ENCODE data around the gene PLCG1. TPM values are rescaled to one million over a fixed set of nuclear protein-coding genes. Genes with fewer than 3 reads are reported as not detected.
A peak's percentile ranks its signal among the peaks of the same experiment; 100 is the strongest.

Gene PLCG1
- polyA plus RNA-seq, 1 experiment = 54.6 TPM

GRCh38 chr20:41094353-41095055 lies 42.8 kb upstream of the PLCG1 start:
- no peak for DNase-seq (ENCODE audit: low read depth, low spot score)
- ChIA-PET POLR2A (interaction anchor here (1.6 kb wide), 1 partner anchor 63 kb away, joined by 4 read pairs; no protein-coding TSS in a partner anchor), CTCF (interaction anchor here (0.7 to 9.5 kb wide), 19 partner anchors 8 to 131 kb away, joined by 3 to 125 read pairs (median 8); no protein-coding TSS in a partner anchor)
- no peak for TF ChIP-seq CTCF (IDR thresholded peaks at IDR 0.05; ENCODE audit: low read depth, low read length)
- Histone ChIP-seq H3K27me3 (ENCODE audit: control insufficient read depth, insufficient read depth, low read length) (no peaks in the 10 kb centered on the region), H3K9me3 (ENCODE audit: control insufficient read depth, insufficient read depth, low read length) (no peaks in the 10 kb centered on the region), H3K4me3 (ENCODE audit: low read depth, low read length) (no peak overlapping the region), H3K27ac (ENCODE audit: low read depth, low read length) (peak overlapping the region; percentile 34)

- CTCF ChIA-PET = interaction anchor here (0.9 to 9.5 kb wide), 18 partner anchors 10 to 132 kb away, joined by 3 to 125 read pairs (median 8); no protein-coding TSS in a partner anchor
- no peak for DNase-seq (ENCODE audit: low read depth, low spot score)
Observed at GRCh38 chr20:41095110-41095969, 42.0 kb upstream of the PLCG1 start.

GRCh38 chr20:41098703-41099250 lies 38.6 kb upstream of the PLCG1 start:
- CTCF ChIA-PET = interaction anchor here (1.2 to 9.5 kb wide), 5 partner anchors 46 to 136 kb away, joined by 3 to 89 read pairs (median 14); no protein-coding TSS in a partner anchor
- no peak for TF ChIP-seq CTCF (IDR thresholded peaks at IDR 0.05; ENCODE audit: low read depth, low read length)
- Histone ChIP-seq H3K27ac (ENCODE audit: low read depth, low read length) (no peak overlapping the region), H3K9me3 (ENCODE audit: control insufficient read depth, insufficient read depth, low read length) (no peaks in the 10 kb centered on the region), H3K4me3 (ENCODE audit: low read depth, low read length) (no peak overlapping the region), H3K27me3 (ENCODE audit: control insufficient read depth, insufficient read depth, low read length) (no peaks in the 10 kb centered on the region)
- POLR2A ChIA-PET = interaction anchor here (0.9 to 1.0 kb wide), 2 partner anchors 52 to 108 kb away, joined by 3 to 6 read pairs; no protein-coding TSS in a partner anchor
- DNase-seq (ENCODE audit: low read depth, low spot score) = peak; percentile 55

More at GRCh38 chr20:41095110-41095969, 42.0 kb upstream of the PLCG1 start:
- no peaks in the 10 kb centered on the region for H3K27me3 ChIP-seq (ENCODE audit: control insufficient read depth, insufficient read depth, low read length)
- H3K4me3 ChIP-seq (ENCODE audit: low read depth, low read length) = no peak overlapping the region
- H3K9me3 ChIP-seq (ENCODE audit: control insufficient read depth, insufficient read depth, low read length) = no peaks in the 10 kb centered on the region
- POLR2A ChIA-PET = interaction anchor here (1.6 kb wide), 1 partner anchor 64 kb away, joined by 4 read pairs; no protein-coding TSS in a partner anchor
- H3K27ac ChIP-seq (ENCODE audit: low read depth, low read length) = no peak overlapping the region
- TF ChIP-seq CTCF (IDR thresholded peaks at IDR 0.05; ENCODE audit: low read depth, low read length) = peak; percentile 84

GRCh38 chr20:41100001-41100480 lies 37.3 kb upstream of the PLCG1 start:
- Histone ChIP-seq H3K27ac (ENCODE audit: low read depth, low read length) (no peak overlapping the region), H3K9me3 (ENCODE audit: control insufficient read depth, insufficient read depth, low read length) (no peaks in the 10 kb centered on the region), H3K27me3 (ENCODE audit: control insufficient read depth, insufficient read depth, low read length) (no peaks in the 10 kb centered on the region), H3K4me3 (ENCODE audit: low read depth, low read length) (no peak overlapping the region)
- ChIA-PET POLR2A (no interaction called here), CTCF (interaction anchor here (1.5 to 9.5 kb wide), 3 partner anchors 73 to 131 kb away, joined by 5 to 89 read pairs (median 51); no protein-coding TSS in a partner anchor)
- TF ChIP-seq CTCF (IDR thresholded peaks at IDR 0.05; ENCODE audit: low read depth, low read length) = no peak
- no peak for DNase-seq (ENCODE audit: low read depth, low spot score)

All from AG04450 (cell line).